Glutamatergic neuron (in vitro differentiated cells): ENCODE measurements around the gene AFAP1. TPM values are rescaled to one million over a fixed set of nuclear protein-coding genes. Genes with fewer than 3 reads are reported as not detected.

ENCODE experiments used
- DNase-seq: peaks from one replicate; pipeline ENCODE4 v3.0.0; 2022
- H3K27ac Mint-ChIP-seq: one replicate; pipeline ENCODE4 v1.8.0; 2020; ENCODE audit warnings: mild to moderate bottlenecking, mixed read lengths, inconsistent platforms; ENCODE audit not compliant: unreplicated experiment
- H3K27me3 Mint-ChIP-seq: one replicate; pipeline ENCODE4 v1.8.0; 2020; ENCODE audit warnings: mild to moderate bottlenecking, moderate library complexity, mixed read lengths, inconsistent platforms; ENCODE audit not compliant: unreplicated experiment
- H3K36me3 Mint-ChIP-seq: one replicate; pipeline ENCODE4 v1.8.0; 2020; ENCODE audit warnings: mild to moderate bottlenecking, mixed read lengths, inconsistent platforms; ENCODE audit not compliant: unreplicated experiment
- H3K4me1 Mint-ChIP-seq: one replicate; pipeline ENCODE4 v1.8.0; 2020; ENCODE audit warnings: mild to moderate bottlenecking, low read depth, mixed read lengths, inconsistent platforms; ENCODE audit not compliant: unreplicated experiment
- H3K4me3 Mint-ChIP-seq: one replicate; pipeline ENCODE4 v1.8.0; 2020; ENCODE audit warnings: mild to moderate bottlenecking, mixed read lengths, inconsistent platforms; ENCODE audit not compliant: unreplicated experiment
- H3K9me3 Mint-ChIP-seq: one replicate; pipeline ENCODE4 v1.8.0; 2020; ENCODE audit warnings: mild to moderate bottlenecking, moderate library complexity, mixed read lengths, inconsistent platforms; ENCODE audit not compliant: unreplicated experiment
- CTCF ChIP-seq: fragments of 200-600 bp; sonication (generic); IDR thresholded peaks from one replicate; pipeline ENCODE4 v1.5.0; 2021; ENCODE audit not compliant: partially characterized antibody, unreplicated experiment
- total RNA-seq: library from RNA; stranded (reverse); fragmentation: NEBNext Ultra II Directional; extraction: Animal tissue kit (Norgen Biotek cat#: 25700); gene quantifications from one replicate; pipeline ENCODE4 v1.2.1, GENCODE V29; 2021; ENCODE audit not compliant: unreplicated experiment

Gene AFAP1
- total RNA-seq, 1 donor from 2014 or later, result 528 TPM

GRCh38 chr4:7929118-7929951 is 10.3 kb downstream of the AFAP1 start:
- Mint-ChIP-seq H3K27ac (peak overlapping the region; percentile 90), H3K27me3 (peaks cover 6% of the 10 kb centered on the region), H3K4me1 (peaks cover 77% of the 10 kb centered on the region), H3K36me3 (no peaks in the 10 kb centered on the region), H3K9me3 (peaks cover 19% of the 10 kb centered on the region), H3K4me3 (peak overlapping the region; percentile 80)
- no peak for TF ChIP-seq CTCF
- no peak for DNase-seq

GRCh38 chr4:7928711-7929110 is 10.9 kb downstream of the AFAP1 start:
- Mint-ChIP-seq H3K36me3 (no peaks in the 10 kb centered on the region), H3K4me1 (peaks cover 76% of the 10 kb centered on the region), H3K9me3 (peaks cover 19% of the 10 kb centered on the region), H3K27me3 (peaks cover 6% of the 10 kb centered on the region), H3K27ac (peak overlapping the region; percentile 90), H3K4me3 (peak overlapping the region; percentile 80)
- no peak for DNase-seq
- no peak for TF ChIP-seq CTCF

- peak overlapping the region; percentile 25 for H3K4me3 Mint-ChIP-seq
- peaks cover 4% of the 10 kb centered on the region for H3K27me3 Mint-ChIP-seq
- no peak overlapping the region for H3K27ac Mint-ChIP-seq
- no peak for DNase-seq
- no peaks in the 10 kb centered on the region for H3K36me3 Mint-ChIP-seq
- H3K4me1 Mint-ChIP-seq, result peaks cover 74% of the 10 kb centered on the region
- no peak for TF ChIP-seq CTCF
- H3K9me3 Mint-ChIP-seq, result peaks cover 19% of the 10 kb centered on the region
Measured at GRCh38 chr4:7926822-7927221, 12.8 kb downstream of the AFAP1 start.

DNA sequence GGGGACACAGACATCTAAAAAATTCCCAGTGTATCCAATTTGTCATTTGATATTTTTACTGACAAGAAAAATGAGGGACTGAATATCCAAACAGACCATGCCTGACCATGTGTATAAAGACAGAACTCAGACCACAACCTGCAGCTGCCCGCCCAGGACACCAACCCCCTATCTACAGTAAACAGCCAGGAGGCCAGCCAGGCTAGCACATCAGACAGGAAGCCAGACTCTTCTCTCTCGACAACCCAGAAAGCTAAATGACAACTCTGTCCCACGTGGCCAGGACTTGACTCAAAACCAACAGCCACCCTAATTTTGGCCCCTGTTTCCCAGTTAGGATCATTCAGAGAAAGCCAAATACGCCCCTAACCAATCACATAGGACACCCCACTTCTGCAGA is 15.1 kb downstream of the AFAP1 start:
- peaks cover 16% of the 10 kb centered on the region for H3K9me3 Mint-ChIP-seq
- peak overlapping the region; percentile 77 for H3K27ac Mint-ChIP-seq
- peaks cover 63% of the 10 kb centered on the region for H3K4me1 Mint-ChIP-seq
- H3K27me3 Mint-ChIP-seq, result peaks cover 4% of the 10 kb centered on the region
- peak overlapping the region; percentile 69 for H3K4me3 Mint-ChIP-seq
- DNase-seq, result no peak
- no peaks in the 10 kb centered on the region for H3K36me3 Mint-ChIP-seq
- TF ChIP-seq CTCF, result no peak

GRCh38 chr4:7924163-7924562 is 15.5 kb downstream of the AFAP1 start:
- TF ChIP-seq CTCF, result no peak
- Mint-ChIP-seq H3K27me3 (peaks cover 4% of the 10 kb centered on the region), H3K36me3 (no peaks in the 10 kb centered on the region), H3K4me3 (peak overlapping the region; percentile 69), H3K4me1 (peaks cover 61% of the 10 kb centered on the region), H3K9me3 (peaks cover 12% of the 10 kb centered on the region), H3K27ac (peak overlapping the region; percentile 87)
- no peak for DNase-seq
